ENCODE data around the gene UACA. TPM values are rescaled to one million over a fixed set of nuclear protein-coding genes. Genes with fewer than 3 reads are reported as not detected.

Gene UACA
- total and polyA plus RNA-seq, 2 donors (not counting 3 experiments of a cell fraction or from before 2014, with no cell fraction given) = 167 to 292 TPM

- no TSS peak for BruUV-seq (replicated peaks)
- dilution Hi-C loops (cut with MboI; ENCODE audit: extremely low pct_ligation_motif_present, low sequenced_read_pairs) = no loop called here
- peak; percentile 68 for FAIRE-seq
Measured at GRCh38 chr15:70741677-70742293, 21.6 kb downstream of the UACA start.

More at GRCh38 chr15:70741677-70742293, 21.6 kb downstream of the UACA start:
- ChIA-PET POLR2A (no interaction called here), CTCF (interaction anchor here (1.9 kb wide), 1 partner anchor 20 kb away, joined by 7 read pairs; no protein-coding TSS in a partner anchor)
- Histone ChIP-seq H3K27me3 (ENCODE audit: control insufficient read depth in 2 of 2, insufficient read depth in 2 of 2, low read length in 2 of 2) (no peaks in the 10 kb centered on the region), H3K4me1 (ENCODE audit: control insufficient read depth, extremely low read depth, insufficient read depth, low read length) (peaks cover 27% of the 10 kb centered on the region), H2AFZ (ENCODE audit: low read depth, low read length) (no peak overlapping the region), H4K20me1 (replicated peaks; ENCODE audit: control insufficient read depth, extremely low read depth, insufficient read depth, low read length) (no peaks in the 10 kb centered on the region), H3K9me1 (replicated peaks; ENCODE audit: control insufficient read depth, extremely low read depth, insufficient read depth, low read length) (peaks cover 3% of the 10 kb centered on the region), H3K79me2 (ENCODE audit: control insufficient read depth, insufficient read depth, low read length) (peaks cover 62% of the 10 kb centered on the region), H3K9me3 (replicated peaks; ENCODE audit: control insufficient read depth, insufficient read depth, low read length) (no peaks in the 10 kb centered on the region), H3K9ac (replicated peaks; ENCODE audit: extremely low read depth, insufficient read depth, low read length) (peak overlapping the region; percentile 35), H3K27ac (ENCODE audit: insufficient read depth, low read depth, low read length) (peak overlapping the region; percentile 66), H3K4me3 (replicated peaks in 1 of 3; ENCODE audit: insufficient read depth in 1 of 3, low read depth in 1 of 3, low read length in 3 of 3) (peak overlapping the region in 1 of 3 experiments; percentile 19), H3K4me2 (ENCODE audit: insufficient read depth, low read length) (peak overlapping the region; percentile 72), H3K36me3 (ENCODE audit: control insufficient read depth in 2 of 2, extremely low read depth in 1 of 2, insufficient read depth in 2 of 2, low read length in 2 of 2) (no peaks in the 10 kb centered on the region)
- intact Hi-C loops (cut with micrococcal nuclease) = loop anchor here (1.0 kb wide), 1 partner anchor 21 kb away; no protein-coding TSS in a partner anchor
- DNase-seq (ENCODE audit: low read depth, low spot score) = peak; percentile 71
- TF ChIP-seq POLR2AphosphoS5 (IDR thresholded peaks at IDR 0.05; ENCODE audit: insufficient read depth, low read depth, low read length) (peak; percentile 36), GATA2 (IDR thresholded peaks at IDR 0.05; ENCODE audit: insufficient read depth, insufficient read length, low read depth, low read length) (no peak), CTCF (IDR thresholded peaks at IDR 0.05; ENCODE audit: extremely low read depth in 1 of 2, insufficient read depth in 1 of 2, low read depth in 1 of 2, low read length in 2 of 2) (no peak), EZH2 (IDR thresholded peaks at IDR 0.05; ENCODE audit: borderline replicate concordance, low read depth, low read length, severe bottlenecking) (no peak), FOS (IDR thresholded peaks at IDR 0.05; ENCODE audit: borderline replicate concordance, insufficient read depth, low read length) (peak; percentile 73), MYC (IDR thresholded peaks at IDR 0.05; ENCODE audit: low read depth, low read length) (no peak), POLR2A (IDR thresholded peaks at IDR 0.05; ENCODE audit: low read depth, low read length) (no peak), JUN (IDR thresholded peaks at IDR 0.05; ENCODE audit: borderline replicate concordance, insufficient read depth, insufficient read length, low read depth) (peak; percentile 92)
- TF ChIP-seq, protein P1, sequence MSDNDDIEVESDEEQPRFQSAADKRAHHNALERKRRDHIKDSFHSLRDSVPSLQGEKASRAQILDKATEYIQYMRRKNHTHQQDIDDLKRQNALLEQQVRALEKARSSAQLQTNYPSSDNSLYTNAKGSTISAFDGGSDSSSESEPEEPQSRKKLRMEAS (IDR thresholded peaks at IDR 0.05; ENCODE audit: insufficient read depth, insufficient read length) = no peak
